ENCODE results near the gene ATP10D.

DNA sequence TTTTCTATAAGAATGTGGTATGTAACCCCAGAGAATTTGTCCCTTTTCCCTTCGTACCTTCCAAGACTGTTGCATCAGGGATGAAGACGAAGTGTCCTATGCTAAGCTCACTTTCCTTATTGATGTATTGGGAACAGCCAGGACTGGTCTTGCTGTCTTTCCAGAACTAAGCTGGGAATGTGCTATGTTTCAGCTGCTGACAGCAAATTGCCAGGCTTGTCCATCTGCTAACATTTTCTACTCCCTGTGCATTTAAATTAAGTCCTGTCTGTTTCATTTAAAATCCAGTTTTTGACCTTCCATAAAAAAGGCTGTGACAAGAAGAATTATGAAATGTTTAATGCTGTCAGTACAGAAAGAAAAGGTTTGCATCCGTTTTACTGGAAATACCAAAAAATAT is 87.9 kb downstream of the ATP10D start:
- TF ChIP-seq SUZ12 (IDR thresholded peaks at IDR 0.05; ENCODE audit: extremely low read depth, insufficient read depth, insufficient read length) (no peak), YY1 (IDR thresholded peaks at IDR 0.05; ENCODE audit: insufficient read depth, insufficient read length) (no peak)
